HFF-Myc (cell line): ENCODE measurements around the gene MUCL3.

Experiments used
- DNase-seq: peaks from one replicate; pipeline ENCODE4 v3.0.0-alpha.2; 2011; ENCODE audit warnings: low read depth; ENCODE audit errors: extremely low read depth
- H3K4me3 ChIP-seq: replicated peaks from 2 replicates; pipeline ENCODE4 v1.5.1; 2011; ENCODE audit warnings: low read depth, mild to moderate bottlenecking, control low read depth, low read length
- TF ChIP-seq, protein P1 (sequence below): IDR thresholded peaks from 2 replicates; pipeline ENCODE4 v1.5.1; 2012; ENCODE audit warnings: mild to moderate bottlenecking, low read depth, low read length, control low read depth; ENCODE audit errors: missing control alignments

The MUCL3 gene

DNA sequence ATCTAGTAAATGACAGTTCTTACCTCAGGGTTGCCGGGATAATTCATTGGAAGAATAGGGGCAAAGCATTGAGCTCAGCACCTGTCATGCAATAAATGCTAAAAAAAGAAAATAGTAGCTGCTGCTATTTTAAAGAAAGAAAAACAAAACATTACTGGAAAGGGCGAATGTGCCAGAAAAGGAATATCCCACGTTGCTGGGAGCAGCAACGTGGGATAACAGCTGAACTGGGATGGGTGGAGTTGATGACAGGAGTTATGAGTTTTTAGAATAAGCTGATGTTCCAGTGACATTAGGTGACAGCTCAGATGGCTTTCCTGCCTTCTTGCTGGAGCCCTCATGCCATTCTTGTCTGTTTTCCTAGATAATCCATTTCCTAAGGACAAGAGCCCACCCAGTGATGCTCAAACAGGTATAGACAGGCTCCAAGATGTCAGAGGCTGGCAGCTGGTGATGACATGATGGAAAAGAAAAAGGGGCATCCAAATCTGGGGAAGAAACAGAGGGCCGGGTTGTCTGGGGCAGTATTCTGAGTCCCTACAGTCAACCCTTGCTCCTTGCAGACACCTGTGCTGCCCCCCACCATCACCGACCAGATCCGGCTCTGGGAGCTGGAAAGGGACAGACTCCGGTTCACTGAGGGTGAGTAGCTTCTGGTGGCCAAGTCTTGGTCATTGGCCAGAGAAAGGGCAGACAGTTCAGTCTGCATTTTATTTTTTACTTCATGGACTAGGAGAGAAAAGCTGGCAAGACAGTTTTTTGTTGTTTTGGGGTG lies 27.8 kb upstream of the MUCL3 start:
- no peak for DNase-seq
- TF ChIP-seq, protein P1, sequence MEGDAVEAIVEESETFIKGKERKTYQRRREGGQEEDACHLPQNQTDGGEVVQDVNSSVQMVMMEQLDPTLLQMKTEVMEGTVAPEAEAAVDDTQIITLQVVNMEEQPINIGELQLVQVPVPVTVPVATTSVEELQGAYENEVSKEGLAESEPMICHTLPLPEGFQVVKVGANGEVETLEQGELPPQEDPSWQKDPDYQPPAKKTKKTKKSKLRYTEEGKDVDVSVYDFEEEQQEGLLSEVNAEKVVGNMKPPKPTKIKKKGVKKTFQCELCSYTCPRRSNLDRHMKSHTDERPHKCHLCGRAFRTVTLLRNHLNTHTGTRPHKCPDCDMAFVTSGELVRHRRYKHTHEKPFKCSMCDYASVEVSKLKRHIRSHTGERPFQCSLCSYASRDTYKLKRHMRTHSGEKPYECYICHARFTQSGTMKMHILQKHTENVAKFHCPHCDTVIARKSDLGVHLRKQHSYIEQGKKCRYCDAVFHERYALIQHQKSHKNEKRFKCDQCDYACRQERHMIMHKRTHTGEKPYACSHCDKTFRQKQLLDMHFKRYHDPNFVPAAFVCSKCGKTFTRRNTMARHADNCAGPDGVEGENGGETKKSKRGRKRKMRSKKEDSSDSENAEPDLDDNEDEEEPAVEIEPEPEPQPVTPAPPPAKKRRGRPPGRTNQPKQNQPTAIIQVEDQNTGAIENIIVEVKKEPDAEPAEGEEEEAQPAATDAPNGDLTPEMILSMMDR: no peak
- H3K4me3 ChIP-seq: no peak overlapping the region

- DNase-seq: no peak
- peak overlapping the region; percentile 61 for H3K4me3 ChIP-seq
- TF ChIP-seq, protein P1: no peak
Measured at GRCh38 chr6:30913721-30914075, 27.1 kb upstream of the MUCL3 start.

GRCh38 chr6:30914076-30914853 lies 26.5 kb upstream of the MUCL3 start, which contains the start of gene VARS2:
Gene VARS2 (plus strand): TSS chr6:30914238. CDS start chr6:30914837, 599 bp downstream.
- DNase-seq: peak; percentile 76
- TF ChIP-seq, protein P1: peak; percentile 27
- peak within 1 kb of the TSS; percentile 61 for H3K4me3 ChIP-seq

DNA sequence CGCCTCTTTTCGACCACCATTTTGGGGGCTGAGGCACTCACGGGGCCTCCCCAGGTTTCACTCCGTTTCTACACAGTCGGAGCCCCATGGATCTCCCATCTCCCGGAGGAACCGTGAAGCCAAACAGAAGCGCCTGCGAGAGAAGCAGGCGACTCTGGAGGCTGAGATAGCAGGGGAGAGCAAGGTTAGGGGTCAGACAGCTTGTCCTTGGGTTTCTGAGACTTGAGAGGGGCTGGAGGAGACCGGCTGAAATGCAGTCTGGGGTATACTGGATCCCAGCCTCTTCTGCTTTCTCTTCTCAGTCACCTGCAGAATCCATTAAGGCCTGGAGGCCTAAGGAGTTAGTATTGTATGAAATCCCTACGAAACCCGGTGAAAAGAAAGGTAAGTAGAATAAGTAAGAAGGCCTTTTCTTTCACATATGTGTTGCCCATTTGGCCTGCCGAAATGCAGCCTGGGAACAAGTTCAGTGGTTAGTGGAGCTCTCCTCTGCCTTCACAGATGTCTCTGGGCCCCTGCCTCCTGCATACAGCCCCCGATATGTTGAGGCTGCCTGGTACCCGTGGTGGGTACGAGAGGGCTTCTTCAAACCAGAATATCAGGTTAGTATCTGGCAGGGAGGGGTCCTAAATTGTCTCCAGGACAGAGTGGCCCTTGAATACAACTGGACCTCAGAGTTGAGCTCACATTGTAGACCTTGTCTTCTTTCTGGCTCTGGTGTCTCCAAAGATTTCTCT lies 25.8 kb upstream of the MUCL3 start:
- H3K4me3 ChIP-seq: peak overlapping the region; percentile 61
- TF ChIP-seq, protein P1: no peak
- no peak for DNase-seq

DNA sequence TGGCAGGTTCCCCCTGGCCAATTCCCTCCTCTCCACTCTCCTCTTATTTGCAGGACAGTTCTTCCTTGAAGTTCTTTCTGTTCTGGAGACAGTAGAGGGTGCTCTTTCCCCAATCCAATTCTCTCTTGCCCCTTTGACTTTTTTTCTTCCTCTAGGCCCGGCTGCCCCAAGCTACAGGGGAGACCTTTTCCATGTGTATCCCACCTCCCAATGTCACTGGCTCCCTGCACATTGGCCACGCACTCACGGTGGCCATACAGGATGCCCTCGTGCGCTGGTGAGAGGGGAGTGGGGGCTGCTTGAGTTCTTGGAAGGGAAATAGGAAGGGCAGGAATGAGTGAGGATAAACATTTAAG lies 25.2 kb upstream of the MUCL3 start:
- H3K4me3 ChIP-seq: no peak overlapping the region; the same call in 1 of the 2 replicates
- TF ChIP-seq, protein P1: peak; percentile 61
- peak; percentile 56 for DNase-seq

DNA sequence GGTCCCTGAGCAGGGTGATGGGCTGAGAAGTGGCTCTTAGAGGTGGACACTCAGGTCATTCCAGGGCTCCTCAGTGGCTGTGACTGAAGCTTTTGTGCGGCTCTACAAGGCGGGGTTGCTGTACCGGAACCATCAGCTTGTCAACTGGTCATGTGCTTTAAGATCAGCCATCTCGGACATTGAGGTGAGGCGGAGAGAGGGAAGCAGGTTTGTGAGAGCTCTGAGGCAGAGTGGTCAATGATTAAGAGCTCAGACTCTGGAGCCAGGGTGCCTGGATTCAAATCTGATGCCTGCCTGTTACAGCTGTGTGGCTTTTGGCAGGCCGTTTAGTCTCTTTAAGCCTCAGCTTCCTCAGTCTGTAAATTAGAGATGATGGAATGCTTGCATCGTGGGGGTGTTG lies 23.7 kb upstream of the MUCL3 start:
- DNase-seq: no peak
- H3K4me3 ChIP-seq: no peak overlapping the region
- TF ChIP-seq, protein P1: no peak
